GM18498 (cell line): Measurements from ENCODE around the gene REXO1.

Experiments used
- ATAC-seq: cut with Tn5 transposase; IDR thresholded peaks from one replicate; pipeline ENCODE4 v1.9.1; 2021; ENCODE audit warnings: mild to moderate bottlenecking, moderate library complexity; ENCODE audit not compliant: unreplicated experiment

The REXO1 gene

DNA sequence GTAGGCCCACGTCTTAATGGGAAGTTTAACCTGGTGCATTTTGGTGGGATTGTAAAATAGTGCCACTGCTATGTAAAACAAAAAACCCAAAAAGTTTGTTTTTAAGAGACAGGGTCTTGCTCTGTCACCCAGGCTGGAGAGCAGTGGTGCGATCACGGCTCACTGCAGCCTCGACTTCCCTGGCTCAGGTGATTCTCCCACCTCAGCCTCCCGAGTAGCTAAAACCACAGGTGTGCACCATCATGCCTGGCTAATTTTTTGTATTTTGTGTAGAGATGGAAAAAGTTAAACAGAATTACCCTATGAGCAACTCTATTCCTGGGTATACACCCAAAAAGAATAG is 820 bp upstream of the REXO1 start:
- no peak for ATAC-seq

DNA sequence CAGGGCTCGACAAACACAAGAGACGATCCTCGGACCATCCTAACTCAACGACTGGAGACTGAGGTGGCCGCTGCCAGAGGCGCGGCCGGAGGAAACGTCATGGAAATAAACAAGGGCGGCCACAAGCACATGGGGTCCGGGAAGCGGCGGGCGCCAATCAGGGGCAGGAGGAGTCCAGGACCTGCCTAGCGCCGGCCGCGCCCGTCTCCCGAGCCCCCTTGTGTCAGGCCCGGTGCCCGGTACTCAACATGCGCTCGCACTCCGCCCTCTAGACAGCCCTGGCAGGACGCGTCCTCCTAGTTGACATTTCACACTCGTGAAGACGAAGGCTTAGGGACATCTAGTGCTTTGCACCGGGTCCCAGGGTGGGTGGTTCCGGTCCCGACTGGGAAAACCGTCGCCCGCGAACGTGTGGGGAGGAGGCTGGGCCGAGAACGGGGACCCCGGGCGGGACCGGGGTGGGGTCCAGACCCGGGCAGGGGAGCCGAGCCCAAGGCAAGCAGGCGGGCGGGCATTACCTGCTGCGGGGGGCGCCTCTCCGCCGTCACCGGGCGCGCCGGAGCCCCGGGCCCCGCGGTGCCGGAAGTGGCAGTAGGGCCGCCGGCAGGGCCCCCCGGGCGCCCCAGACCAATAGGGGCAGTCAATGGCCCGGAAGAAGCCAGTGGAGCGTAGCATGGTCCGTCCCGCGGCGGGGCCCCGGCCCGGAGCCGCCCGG is 442 bp downstream of the REXO1 start:
- peak; percentile 19 for ATAC-seq

DNA sequence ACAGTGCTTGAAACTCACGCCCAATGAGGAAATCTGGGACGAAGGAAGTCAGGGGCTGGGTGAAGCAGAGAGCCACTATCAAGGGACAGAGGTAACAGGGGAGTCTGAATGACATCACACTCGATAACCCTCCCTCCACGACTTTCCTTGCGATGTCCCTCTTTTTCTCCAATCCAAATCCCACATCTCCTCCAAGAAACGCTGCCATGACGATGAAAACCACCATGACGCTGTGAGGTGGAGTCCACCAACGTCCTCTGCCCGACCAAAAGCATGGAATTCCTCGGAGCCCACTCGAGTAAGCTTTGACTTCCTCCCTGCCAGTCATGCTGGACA is 967 bp downstream of the REXO1 start:
- no peak for ATAC-seq

DNA sequence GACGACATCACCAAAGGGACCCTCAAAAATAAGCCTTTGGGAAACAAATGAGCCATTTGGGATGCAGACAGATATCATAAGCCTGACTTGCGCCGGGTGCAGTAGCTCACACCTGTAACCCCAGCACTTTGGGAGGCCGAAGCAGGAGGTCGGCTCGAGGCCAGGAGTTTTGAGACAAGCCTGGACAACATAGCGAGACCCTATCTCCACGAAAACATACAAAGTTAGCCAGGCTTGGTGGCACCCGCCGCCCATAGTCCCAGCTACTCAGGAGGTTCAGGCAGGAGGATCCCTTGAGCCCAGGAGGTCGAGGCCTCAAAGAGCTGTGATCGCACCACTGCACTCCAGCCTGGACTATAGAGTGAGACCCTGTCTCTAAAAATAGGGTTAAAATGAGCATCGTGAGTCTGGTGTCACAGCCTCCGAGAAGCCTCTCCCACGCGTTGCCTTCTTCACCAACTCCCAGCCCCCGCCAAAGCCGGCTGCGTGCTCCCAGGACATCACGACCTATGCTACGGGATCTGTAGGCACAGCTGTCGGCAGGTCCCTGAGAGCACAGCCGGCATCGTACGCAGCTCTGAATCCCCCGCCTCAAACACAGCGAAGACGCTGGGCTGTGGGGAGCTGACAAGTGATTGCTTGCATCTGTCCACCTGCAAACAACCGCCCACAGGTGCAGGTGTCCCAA is 1.6 kb downstream of the REXO1 start:
- ATAC-seq: no peak

DNA sequence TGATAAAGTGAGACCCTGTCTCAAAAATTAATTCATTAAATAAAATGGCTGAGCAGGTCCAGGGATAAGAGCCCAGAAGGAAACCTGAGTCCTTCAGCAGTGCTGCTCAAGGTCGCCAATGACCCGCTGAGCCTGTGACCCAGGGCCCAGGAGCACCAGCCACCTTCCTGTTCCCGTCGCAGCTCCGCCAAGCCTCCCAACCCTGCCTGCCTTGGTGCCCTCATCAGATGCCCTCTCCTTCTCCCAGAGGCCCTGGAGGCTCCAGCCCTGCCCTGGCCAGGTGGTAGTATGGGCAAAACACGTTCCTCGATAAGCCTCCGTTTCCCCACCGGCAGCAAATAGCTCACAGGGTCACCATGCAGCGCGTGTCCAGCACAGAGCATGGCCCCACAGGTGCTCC is 2.6 kb downstream of the REXO1 start:
- ATAC-seq: no peak

DNA sequence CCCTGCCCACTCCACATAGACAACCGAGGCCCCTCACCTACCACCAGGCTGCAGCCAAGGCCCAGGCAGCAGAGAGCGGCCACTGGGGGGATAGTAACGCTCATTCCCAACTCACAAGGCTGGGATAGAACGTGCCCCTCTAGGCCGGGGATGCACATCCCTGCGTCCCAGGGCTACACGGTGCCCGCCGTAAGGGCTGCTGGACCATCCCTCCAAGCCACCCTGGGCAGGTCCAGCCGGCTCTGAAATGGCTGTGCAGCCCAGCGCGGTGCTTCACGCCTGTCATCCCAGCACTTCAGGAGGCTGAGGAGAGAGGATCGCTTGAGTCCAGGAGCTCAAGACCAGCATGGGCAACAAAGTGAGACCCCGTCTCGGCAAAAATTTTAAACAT is 3.2 kb downstream of the REXO1 start:
- ATAC-seq: no peak

DNA sequence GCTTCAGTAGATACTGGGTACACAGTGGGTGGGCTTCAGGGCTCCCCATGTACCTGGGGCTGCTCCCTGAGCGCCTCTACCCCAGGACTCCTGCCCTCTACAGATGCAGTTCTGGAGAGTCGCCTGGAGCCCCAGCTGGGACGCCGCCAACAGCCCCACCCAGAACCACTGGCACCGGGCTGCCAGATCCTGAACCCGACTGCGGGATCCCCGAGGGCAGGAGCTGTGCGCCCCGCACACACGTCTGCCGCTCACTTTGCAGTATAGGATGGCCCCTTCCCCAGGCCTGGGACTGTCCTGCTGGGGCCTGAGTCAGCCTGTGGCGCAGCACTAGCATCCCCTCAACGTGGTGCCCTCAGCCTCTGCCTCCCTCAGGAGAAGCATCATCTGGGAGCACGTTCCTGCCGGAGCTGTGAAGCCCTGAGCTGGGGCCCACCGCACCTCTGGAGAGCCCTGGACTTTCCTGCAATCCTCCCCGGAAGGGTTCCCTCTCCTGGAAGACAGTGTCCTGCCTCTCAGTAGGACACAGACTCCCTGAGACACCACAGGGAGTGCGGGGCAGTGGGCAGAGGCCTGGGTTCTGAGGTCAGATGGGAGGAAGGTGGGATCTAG is 3.7 kb downstream of the REXO1 start:
- ATAC-seq: no peak

DNA sequence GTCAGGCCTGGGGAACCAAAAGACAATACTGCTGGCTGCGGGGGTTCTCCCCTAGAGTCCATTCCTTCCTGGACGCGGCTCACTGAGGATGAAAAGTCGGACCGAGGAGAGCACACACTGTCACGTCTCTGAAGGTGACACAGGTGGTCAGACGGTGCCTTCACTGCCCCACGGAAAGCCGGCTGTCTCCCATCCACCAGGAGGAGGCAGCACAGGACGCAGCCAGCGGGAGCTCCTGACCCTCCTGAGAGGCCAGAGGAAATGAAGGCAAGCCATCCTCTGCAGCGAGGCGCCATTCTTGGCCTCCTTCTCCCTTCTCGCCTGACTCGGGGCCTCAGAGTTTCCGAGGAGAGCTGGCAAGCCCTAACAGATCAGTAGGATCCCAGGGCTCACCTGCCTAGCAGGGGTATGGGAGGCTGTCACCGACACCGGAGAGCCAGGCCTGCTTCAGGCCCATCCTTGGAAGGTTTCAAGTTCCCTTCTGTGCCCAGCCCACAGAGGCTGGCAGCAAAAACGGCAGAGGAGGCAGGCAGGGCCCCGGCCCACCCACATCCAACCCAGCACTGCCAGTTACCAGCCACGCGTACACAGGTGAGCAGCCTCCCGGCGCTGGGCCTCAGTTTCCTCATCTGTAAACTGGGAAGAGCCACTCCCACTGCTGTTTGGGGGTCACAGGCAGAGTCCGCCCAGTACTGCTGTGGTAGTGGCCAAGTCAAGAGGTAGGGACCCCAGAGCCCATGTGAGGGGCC is 4.5 kb downstream of the REXO1 start:
- no peak for ATAC-seq

DNA sequence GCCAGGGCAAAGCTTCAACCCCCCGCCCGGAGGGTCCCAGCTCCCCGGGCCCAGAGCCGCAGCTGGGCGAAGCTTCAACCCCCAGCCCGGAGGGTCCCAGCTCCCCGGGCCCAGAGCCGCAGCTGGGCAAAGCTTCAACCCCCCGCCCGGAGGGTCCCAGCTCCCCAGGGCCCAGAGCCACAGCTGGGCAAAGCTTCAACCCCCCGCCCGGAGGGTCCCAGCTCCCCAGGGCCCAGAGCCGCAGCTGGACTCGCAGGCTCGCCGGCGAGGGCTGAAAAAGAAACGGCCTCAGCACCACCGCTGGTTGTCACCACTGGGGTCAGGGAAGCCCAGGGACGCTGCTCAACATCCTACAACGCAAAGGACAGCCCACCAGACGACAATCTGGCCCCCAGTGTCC is 5.2 kb downstream of the REXO1 start:
- no peak for ATAC-seq

DNA sequence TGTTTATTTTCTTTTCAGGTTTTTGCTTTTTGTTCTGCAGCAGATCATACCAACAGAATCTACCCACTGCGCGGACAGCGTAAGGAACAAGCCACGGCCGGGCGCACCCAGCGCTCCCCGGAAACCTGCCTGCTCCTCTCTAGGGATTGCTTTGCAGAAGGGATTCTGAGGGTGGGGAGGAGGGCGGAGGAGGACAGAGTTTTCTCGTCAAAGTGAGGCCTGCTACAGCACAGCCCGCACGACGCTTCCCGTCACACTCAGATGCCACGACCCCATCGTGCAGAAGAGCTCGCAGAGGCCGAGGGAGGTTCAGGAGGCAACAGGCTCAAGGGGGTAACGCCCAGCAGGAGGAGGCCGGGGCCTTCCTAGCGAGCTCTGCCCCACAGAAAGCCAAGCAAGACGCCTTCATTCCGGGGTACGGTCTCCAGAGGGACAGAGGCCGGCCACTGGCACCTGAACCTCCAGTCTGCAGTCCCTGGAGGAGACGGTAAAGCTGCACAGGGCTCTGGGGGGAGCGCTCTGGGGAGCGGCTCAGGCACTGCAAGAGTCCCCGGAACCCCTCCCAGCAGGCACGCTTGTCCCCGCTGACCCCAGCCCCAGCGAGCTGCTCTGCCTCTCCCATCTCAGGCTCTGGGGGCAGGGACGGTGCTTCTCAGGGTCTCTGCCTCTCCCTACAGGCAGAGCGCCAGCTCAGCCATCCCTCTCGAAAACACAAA is 6.9 kb downstream of the REXO1 start:
- no peak for ATAC-seq

DNA sequence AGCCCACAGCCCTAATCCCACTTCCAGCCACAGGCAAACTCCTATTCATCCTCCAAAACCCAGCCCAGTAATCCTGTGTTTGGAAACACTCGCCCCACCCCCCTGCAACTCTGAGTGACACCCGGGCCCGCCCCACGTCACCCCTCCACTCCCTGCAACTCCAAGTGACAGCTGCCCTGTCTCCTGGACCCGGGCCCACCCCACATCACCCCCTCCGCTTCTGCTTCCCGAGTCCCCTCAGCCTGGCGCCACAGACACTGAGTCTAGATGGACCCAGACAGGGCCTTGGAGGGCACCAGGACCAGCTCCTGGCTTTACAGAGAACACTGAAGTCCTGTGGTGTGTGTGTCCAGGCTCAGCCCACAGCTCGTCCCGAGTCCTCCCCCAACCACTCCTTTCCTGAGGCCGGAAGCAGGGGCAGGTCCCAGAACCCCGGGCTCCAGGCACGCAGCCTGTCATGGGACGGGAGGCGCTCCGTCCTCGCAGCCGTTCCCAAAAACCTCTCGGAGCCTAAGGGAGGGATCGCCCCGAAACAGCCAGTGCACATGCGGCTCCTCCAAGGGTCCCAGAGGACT is 7.7 kb downstream of the REXO1 start:
- no peak for ATAC-seq

DNA sequence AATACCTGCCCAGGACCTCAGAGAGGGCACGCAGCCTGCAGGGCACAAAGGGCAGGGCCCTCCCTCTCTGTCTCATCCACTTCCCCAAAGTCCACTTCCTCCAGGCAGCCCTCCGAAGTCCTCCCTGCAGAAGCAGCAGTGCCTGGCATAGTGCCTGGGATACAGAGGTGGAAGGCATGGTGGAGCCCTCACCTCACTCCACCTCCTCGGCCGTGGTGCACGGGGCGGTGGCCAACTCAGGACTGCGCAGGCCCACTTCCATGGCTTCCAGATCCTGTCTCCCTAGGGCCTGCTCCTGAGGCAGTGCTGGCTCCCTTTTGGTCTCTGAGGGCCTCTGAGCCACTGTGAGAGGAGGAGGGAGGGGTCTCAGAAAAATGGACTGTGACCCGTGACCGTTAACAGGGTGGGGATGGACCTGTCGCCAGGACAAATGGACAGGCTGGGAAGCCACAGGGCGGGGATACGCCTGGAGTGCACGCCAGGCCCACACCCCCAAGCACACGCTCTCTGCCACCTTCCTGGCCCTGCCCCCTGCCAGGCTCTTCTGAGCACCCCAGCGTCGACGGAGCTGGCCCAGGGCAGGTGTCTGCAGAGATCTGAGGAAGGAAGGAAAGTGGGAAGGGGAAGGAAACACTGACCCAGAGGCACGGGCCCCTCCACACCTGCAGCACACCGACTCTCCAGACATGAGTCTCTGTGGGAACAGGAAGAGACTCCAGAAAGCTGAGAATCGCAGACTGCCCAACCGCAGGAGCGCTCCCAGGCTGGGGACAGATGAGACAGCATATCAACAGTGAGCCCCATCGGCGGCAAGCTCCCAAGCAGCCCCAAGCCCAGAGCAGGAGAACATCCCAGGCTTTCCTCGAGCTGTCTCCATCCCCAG is 8.4 kb downstream of the REXO1 start:
- ATAC-seq: no peak

DNA sequence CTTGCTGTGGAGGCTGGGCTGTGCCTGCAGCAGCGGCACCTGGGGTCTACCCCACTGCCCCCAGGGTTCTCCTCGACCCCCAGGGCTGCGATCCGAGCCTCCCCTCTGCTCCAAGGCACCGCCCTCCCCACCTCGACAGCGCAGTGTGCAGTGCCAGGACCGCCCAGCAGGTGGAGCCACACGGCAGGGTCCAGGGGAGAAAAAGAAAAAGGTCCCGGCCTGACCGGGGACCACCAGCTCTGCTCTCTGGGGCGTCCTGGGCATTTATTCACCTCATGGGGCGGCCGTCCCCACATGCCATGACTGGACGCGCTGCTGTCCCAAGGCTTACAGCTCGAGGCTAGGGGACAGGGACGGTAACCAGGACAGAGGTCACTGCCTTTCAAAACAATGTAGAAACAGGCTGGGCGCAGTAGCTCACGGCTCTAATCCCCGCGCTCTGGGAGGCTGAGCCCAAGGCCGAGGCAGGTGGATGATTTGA is 10.6 kb downstream of the REXO1 start:
- ATAC-seq: no peak

DNA sequence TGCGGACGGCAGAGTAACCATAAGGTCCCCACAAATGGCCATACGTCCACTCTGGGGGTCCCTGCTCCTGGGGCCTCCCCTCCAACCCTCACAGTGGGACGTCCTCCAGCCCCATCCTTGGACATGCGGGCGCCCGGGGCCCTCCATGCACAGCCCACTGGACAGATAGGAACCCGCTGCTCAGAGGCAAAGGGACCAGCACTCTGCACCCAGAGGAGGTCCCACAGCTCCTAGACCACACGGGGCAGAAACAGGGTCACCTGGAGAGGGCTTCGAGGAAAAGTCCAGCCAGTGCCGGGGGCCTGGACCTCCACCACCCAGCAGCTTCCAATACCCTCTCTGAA is 11.1 kb downstream of the REXO1 start:
- no peak for ATAC-seq

DNA sequence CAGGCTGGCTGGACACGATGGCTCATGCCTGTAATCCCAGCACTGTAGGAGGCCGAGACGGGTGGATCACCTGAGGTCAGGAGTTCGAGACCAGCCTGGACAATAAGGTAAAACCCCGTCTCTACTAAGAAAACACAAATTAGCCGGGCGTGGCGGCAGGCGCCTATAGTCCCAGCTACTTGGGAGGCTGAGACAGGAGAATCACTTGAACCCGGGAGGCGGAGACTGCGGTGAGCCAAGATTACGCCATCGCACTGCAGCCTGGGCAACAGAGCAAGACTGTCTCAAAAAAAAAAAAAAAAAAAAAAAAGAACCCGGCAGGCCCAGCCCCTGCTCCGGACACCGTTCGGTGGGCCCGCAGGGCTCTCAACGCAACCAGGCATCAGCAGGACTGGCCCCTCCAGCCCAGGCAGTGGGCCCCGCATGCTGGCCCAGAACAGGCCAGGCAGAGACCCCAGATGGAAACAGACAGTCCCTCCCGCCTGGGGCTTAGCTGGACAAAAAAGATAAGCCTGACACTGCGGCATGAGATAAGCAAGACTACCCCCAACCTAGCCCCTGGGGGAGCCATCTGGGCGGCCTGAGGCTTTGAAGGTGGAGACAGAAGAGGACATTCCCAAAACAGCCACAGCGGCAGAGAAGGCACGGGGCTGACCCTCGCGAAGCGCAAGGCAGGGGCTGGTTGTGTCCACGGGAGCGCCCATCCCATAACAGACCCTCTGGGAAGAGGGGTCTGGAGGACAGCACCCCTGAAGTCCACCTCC is 11.6 kb downstream of the REXO1 start:
- no peak for ATAC-seq

DNA sequence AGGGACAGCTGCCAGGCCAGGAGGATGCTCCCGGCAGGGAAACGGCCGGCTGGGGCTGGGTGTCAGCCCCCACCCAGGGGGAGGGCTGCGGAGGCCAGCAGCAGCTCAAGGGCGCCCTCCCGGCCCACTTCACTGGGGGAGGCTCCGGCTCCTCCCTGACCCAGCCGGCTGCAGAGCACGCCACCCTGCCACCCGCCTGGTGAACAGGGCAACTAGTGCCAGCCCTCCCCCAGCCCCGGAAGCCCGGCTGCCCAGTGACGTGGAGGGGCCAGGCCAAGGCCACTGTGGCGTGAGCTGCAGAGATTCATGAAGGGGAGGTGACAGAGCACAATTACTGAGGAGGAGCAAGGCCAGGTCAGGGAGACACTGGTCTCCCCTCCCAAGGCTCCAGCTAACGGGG is 14.7 kb downstream of the REXO1 start:
- ATAC-seq: no peak

DNA sequence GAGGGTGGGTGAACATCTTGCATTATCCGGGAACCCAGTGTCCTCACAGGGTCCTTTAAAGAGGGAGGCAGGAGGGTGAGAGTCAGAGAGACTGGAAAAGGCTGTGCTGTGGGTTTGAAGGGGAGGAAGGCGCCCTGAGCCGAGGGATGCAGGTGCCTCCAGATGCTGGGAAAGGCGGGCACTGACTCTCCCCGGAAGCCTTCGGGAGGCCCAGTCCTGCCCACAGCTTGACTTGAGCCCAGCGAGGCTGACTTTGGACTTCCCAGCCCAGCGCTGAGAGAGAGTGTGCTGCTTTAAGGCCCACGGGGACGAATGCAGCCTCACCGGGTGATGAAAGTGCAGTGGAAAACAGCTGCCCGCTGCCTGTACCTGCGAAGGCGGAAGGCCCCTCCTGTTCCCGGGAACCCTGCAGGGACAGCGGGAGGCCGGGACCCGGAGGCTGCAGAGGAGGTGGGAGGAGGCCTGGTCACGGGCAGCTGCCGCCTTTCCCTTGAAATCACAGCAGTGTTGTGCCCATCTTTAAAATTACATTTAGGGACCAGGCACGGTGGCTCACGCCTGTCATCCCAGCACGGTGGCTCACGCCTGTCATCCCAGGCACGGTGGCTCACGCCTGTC is 16.1 kb downstream of the REXO1 start:
- ATAC-seq: no peak

DNA sequence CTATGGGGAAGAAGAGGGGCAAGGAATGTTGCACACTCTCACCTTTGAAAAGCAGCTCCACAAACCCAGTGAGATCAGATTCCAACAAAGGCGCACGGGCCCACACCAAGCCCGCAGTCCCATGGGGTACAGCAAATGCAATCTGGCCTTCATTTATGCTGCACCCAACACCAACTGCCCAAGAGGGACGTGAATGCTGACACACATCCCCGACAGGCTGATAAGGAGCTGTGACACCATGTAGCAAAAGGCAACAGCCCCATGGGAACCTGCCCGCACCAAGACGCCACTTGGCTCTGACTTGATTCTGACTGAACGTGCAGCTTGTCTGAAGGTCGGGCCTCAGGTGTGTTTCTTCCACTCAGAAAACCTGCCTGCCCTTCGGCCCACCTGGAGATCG is 17.3 kb downstream of the REXO1 start:
- ATAC-seq: no peak

DNA sequence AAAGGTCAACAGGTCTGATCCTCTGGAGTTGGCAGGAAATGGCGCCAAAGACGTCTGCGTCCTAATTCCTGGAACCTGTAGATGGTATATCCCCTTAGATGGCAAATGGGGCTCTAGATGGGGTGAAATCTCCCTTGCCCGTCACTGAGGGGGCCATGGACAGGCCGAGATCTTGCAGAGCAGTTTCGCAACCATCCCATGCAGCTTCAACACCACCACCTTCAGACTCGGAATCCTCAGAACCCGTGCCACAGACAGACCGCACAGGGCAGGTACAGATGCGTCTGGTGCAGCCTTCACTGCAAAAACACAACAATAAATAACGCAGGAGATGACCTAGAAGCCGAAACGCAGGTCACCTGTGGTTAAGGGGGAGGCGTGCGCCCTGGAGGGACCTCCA is 17.7 kb downstream of the REXO1 start:
- no peak for ATAC-seq
